Spleen (tissue), 7 donors: ENCODE results near the gene ADGRL3.

ENCODE experiments used
- POLR2A ChIP-seq, 3 donors: fragments of 450-650 bp; IDR thresholded peaks; one replicate each; pipeline ENCODE4 v1.5.1; 2017; ENCODE audit warnings: antibody characterized with exemption in 3 of 3, mild to moderate bottlenecking in 1 of 3
- TF ChIP-seq, protein P1 (sequence below), 11 experiments: fragments of 200-600 bp in 7 of 11; fragments of 450-650 bp in 4 of 11; sonication (generic) in 4 of 11; IDR thresholded peaks in 8 of 11; conservative IDR thresholded peaks in 3 of 11; 1 replicate in 7 of 11; 2 replicates in 4 of 11; pipeline versions ENCODE4 v1.4.0 to v1.8.0; 2016 to 2021; ENCODE audit warnings: antibody characterized with exemption in 11 of 11, inconsistent platforms in 4 of 11, mild to moderate bottlenecking in 1 of 11
- donor health status: DM: no; HTN: no; CAD: no; lungs with moderate emphysema.
- donor health status: DM: no; HTN: no; CAD: no.
- donor health status: DM: no; HTN: no; CAD: no.

DNA sequence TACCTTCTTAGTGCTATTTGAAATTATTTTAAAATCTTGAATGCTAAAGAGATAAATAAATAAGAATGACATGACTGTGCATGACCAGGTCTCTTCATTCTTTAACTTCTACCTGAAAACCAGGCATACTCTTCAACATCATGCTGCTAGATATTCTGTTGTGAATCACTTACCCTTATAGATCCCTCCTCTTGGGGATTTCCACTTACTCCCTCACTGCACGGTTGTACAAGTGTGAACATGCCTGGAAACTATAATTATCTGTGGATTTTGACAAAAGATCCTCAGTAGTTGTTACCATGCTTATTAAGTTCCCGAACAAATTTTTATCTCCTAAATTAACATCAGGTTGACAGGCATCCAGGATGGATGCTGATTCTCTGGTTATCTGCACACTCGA lies 54.3 kb downstream of the ADGRL3 start:
- TF ChIP-seq, protein P1, sequence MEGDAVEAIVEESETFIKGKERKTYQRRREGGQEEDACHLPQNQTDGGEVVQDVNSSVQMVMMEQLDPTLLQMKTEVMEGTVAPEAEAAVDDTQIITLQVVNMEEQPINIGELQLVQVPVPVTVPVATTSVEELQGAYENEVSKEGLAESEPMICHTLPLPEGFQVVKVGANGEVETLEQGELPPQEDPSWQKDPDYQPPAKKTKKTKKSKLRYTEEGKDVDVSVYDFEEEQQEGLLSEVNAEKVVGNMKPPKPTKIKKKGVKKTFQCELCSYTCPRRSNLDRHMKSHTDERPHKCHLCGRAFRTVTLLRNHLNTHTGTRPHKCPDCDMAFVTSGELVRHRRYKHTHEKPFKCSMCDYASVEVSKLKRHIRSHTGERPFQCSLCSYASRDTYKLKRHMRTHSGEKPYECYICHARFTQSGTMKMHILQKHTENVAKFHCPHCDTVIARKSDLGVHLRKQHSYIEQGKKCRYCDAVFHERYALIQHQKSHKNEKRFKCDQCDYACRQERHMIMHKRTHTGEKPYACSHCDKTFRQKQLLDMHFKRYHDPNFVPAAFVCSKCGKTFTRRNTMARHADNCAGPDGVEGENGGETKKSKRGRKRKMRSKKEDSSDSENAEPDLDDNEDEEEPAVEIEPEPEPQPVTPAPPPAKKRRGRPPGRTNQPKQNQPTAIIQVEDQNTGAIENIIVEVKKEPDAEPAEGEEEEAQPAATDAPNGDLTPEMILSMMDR (IDR thresholded peaks at IDR 0.05 in 8 of 11, conservative IDR thresholded peaks at IDR 0.05 in 3 of 11): no peak
- TF ChIP-seq POLR2A (IDR thresholded peaks at IDR 0.05): no peak
